Sigmoid colon (tissue), 4 donors: ENCODE results near the gene CLDN16.

Experiments
- CTCF ChIP-seq, 4 experiments: fragments of 450-650 bp in 3 of 4; fragments of 200-600 bp in 1 of 4; IDR thresholded peaks; one replicate each; pipeline ENCODE4 v1.5.1; 2016 to 2019; ENCODE audit warnings: antibody characterized with exemption in 4 of 4, mild to moderate bottlenecking in 3 of 4, moderate library complexity in 2 of 4
- POLR2A ChIP-seq, 2 donors: fragments of 450-650 bp; IDR thresholded peaks; one replicate each; pipeline ENCODE4 v1.6.1; 2016; ENCODE audit warnings: antibody characterized with exemption in 2 of 2, mild to moderate bottlenecking in 2 of 2, moderate library complexity in 2 of 2
- POLR2AphosphoS5 ChIP-seq, 4 donors: sonication (generic); formaldehyde crosslinking; IDR thresholded peaks; one replicate each; pipeline ENCODE4 v1.6.1; 2017; ENCODE audit warnings: antibody characterized with exemption in 4 of 4

DNA sequence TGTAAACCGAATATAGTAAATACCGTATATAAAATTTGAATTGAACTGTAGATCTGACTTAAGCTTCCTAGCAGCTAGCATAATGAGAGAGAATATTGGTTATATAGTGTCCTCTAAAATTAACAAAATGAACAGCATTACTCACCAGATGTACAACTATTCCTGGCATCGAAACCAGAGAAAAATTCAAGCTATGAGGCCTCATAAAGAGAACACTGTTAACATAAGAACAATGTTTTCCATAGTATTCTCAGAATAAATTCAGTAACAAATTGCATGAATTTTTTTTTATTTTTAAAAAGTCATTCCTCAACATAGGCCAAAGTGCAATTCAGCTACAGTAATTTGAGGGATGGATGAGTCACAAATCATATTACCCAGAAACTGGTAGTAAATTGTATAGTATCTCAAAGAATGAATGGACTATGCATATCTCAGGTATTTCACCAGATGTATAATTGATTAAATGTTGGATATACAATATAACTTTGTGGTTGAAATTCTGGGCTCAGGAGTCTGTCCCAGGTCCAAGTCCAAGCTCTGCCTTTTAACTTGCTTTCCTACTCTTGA, 56.7 kb downstream of the CLDN16 start:
- no peak for TF ChIP-seq POLR2AphosphoS5 (IDR thresholded peaks at IDR 0.05)
- no peak for TF ChIP-seq POLR2A (IDR thresholded peaks at IDR 0.05)
- no peak for TF ChIP-seq CTCF (IDR thresholded peaks at IDR 0.05)
